GM12872 (cell line): Measurements from ENCODE around the gene DIRAS1.

ENCODE experiments used
- CTCF ChIP-seq: IDR thresholded peaks from 3 replicates; pipeline ENCODE4 v1.5.1; 2011; ENCODE audit warnings: low read depth, mild to moderate bottlenecking, low read length, moderate library complexity; ENCODE audit not compliant: insufficient read depth

DIRAS1 gene

GRCh38 chr19:2759362-2759761, 38.2 kb upstream of the DIRAS1 start:
- no peak for TF ChIP-seq CTCF

DNA sequence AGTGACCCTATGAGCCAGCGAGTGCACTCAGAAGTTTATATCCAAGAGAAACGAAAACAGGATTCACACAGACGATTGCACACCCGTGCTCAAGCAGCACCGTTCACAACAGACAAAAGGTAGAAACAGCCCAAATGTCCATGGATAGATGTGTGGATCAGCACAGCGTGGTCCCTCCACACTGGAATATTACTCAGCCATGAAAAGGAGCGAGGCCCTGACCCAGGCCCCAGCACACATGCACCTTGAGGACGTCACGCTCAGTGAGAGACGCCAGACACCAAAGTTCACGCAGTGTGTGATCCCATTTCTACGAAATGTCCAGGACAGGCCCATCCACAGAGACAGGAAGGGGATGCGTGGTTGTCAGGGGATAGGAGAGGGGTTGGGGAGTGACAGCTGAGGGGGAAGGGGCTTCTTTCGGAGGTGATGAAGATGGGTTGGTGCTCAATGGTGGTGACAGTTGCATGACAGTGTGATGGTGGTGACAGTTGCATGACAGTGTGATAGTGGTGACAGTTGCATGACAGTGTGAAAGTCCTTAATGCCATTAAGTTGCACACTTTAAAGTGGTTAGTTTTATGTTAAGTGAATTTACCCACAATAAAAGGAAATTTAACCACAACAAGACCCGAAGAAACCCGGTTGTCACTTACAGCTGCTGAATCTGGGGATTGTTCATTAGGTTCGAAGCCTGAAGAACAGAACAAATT, 37.6 kb upstream of the DIRAS1 start:
- no peak for TF ChIP-seq CTCF

DNA sequence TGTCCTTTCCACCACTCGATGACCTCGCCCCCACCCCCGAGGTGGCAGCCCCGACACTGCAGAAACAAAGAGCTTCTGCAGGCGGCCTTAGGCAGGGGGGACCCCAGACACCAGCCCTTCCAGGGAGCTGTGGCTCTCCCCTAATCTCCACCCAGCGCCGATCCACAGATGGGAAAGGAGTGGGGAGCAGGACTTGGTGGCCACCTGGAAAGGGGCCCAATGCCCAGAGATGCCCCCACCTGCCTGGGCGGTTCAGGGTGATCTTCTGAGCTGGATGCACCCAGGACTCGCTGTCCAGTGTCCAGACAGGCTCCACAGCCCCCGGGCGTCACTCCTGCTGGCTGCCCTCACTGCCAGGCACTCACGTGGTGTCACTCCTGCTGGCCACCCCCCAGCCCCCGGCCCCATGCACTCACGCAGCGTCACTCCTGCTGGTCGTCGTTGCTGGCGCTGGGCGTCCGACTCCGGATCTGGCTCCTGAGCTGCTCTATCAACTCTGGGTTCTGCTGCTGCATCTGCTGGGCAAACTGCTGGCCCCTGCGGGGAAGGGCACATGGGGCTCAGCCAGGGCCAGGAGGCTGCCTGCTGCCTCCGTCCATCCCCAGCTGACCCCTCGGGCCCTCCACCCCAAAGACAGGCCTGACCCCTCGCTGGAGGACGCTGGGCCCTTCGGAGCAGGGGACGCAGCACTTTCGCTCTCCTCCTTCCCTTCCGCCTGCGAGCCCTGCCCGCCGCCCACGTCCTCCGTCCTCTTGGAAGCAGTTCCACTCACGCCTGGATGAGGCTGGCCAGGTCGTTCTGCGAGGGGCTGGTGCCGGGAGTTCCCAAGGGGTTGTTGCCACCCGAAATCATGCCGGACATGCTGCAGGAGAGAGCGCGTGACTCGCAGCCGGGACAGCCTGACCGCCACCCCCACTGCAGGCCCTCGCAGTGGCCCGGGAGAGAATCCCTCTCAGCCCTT, 36.0 kb upstream of the DIRAS1 start:
- TF ChIP-seq CTCF = no peak

- no peak for TF ChIP-seq CTCF
Measured at GRCh38 chr19:2756477-2756876, 35.3 kb upstream of the DIRAS1 start.

DNA sequence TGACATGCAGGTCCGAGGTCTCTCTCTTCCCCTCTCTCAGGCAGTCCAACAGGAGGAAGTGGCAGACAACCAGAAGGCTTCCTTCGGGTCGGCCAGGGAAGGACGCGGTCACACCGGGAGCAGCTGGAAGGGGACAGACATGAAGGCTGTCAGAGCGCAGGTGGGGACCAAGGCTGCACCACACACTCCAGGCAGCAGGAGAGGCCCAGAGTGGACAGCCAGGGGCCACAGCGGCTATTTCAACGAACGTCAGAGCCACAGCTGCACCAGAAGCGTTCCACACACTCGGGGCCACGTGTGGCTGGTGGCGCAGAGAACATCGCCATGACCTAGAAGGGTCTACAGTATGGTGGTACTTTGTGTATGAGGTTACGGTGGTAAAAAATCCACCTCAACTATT, 34.6 kb upstream of the DIRAS1 start:
- TF ChIP-seq CTCF = no peak

DNA sequence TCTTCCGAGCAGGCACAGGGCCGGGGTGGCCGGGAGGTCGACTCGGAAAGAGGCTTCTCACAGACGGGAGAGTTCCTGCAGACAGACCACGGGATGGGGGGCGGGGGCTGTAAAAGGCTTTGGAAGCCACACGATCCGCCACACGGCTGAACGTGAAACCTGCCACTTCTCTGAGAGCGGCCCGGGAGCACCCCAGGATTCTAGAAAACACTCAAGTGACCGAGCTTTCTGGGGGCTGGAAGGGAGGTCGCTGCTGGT, 34.2 kb upstream of the DIRAS1 start:
- TF ChIP-seq CTCF = no peak

DNA sequence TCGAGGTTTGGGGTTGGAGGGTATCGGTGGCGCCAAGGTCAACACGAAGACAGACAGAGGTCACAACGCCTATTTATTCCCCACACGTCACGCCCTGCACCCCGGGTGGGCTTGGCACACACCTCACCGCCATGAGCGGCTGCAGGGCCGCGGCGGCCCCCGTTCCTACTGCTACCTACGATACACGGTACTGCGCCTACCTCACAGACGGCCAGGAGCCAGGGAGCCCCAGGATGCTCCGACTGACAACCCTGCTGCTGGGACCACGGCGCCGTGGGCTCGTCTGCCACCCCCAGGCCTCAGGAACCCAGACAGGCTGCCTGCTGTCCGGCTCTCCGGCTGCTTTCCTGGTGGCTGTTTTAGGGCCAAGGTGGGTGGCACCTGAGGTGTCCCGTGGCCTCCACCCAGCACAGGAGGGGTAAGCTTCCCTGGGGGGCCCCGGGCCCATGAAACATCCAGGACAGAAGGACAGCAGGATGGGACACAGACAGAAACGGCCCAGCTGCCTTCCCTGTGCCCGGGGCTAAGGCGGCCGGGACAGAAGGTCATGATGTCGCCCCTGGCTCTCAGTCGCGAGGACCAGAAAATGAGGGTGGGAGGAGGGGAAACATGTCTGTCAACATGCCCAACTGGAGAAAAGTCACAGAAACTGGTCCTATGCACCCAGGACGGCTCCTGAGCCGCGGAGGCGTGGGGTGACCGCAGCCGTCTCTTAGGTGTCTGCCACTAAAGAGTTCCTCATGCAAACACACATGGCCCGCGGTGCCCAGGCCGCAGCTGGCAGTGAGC, 33.7 kb upstream of the DIRAS1 start:
- TF ChIP-seq CTCF = no peak
